GM19452 (cell line): ENCODE measurements around the gene RGS3.
"Not testable (repeated sequence)": the region's sequence is repeated elsewhere in the genome, so short reads cannot be mapped to it uniquely, and the experiment has no call there.

Experiments
- ATAC-seq: cut with Tn5 transposase; IDR thresholded peaks from one replicate; pipeline ENCODE4 v1.9.1; 2021; ENCODE audit not compliant: unreplicated experiment

The RGS3 gene

GRCh38 chr9:113486327-113486726, 22.8 kb downstream of the RGS3 start:
- no peak for ATAC-seq

- no peak for ATAC-seq
These were observed 24.5 kb downstream of the RGS3 start for GRCh38 chr9:113488071-113488470.

- ATAC-seq, result no peak
These were observed 25.0 kb downstream of the RGS3 start for GRCh38 chr9:113488490-113488889.

DNA sequence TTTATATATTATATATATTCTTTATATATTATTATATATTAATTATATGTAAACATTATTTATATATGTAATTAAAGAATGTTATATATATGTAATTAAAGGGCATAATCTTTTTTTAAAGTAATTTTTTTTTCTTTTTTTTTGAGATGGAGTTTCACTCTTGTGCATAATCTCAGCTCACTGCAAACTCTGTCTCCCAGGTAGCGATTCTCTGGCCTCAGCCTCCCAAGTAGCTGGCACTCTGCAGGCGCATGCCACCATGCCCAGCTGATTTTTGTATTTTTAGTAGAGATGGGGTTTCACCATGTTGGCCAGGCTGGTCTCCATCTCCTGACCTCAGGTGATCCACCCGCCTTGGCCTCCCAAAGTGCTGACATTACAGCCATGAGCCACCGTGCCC, 27.6 kb downstream of the RGS3 start:
- ATAC-seq, result not testable (repeated sequence)

- ATAC-seq, result no peak
These were observed 29.0 kb downstream of the RGS3 start for GRCh38 chr9:113492343-113493202.

GRCh38 chr9:113493203-113493520, 29.6 kb downstream of the RGS3 start:
- ATAC-seq, result no peak

GRCh38 chr9:113495526-113495925, 32.0 kb downstream of the RGS3 start:
- ATAC-seq, result no peak

- ATAC-seq, result no peak
These were observed 33.5 kb downstream of the RGS3 start for GRCh38 chr9:113497051-113497450.

GRCh38 chr9:113499153-113499875, 35.8 kb downstream of the RGS3 start:
- ATAC-seq, result no peak

DNA sequence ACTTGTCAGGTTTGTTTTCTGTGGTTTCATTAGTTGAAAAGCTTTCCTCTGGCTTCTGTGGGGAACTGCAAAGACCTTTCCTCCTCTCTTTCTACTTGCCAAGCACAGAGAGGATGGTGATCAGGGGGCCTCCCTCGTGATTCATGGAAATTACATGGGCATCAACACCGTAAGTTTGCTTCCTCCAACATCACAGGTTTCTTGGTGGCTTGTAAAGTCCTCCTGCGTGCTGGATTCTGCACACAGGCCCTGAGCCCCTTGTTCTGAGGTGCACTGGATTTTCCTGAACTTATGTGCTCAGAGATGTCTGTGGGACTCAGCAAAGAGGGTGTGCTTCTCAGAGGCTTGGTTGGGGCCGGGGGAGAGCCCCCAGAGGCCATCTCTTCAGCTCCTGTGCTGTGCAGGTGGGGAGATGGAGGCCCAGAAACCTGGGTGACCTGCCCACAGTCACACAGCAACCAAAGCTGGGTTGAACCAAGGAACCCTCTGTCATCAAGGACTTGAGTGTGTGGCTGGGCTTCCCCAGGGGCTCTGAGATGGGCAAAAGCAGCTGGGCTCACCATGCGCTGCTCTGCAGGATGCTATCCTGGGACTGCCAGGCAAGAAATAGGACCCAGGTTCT, 36.5 kb downstream of the RGS3 start:
- no peak for ATAC-seq

DNA sequence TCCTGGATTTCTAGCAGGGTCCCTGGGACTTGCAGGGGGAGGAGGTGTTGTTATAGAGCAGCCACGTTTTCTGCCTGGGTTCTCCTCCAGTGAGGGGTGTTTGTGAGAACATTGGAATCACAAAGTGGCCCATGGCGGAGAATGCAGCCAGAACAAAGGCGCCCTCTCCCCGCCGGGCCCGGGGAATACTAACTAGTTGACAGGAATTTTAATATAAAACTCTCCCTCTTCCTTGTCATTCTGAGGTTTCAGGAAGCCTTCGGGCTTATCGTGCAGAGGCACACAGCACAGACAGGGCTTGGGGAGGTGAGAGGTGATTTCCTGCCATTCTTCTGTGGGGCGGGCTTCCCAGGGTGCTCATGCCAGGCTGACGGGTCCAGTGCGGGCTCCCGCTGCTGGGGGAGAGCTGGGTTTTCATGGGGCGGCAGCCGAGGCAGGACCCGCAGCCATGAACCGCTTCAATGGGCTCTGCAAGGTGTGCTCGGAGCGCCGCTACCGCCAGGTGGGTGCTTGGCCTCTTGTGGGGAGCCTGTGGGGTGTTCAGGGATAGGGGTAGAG, 37.7 kb downstream of the RGS3 start:
- ATAC-seq, result no peak

GRCh38 chr9:113501852-113502251, 38.3 kb downstream of the RGS3 start:
- no peak for ATAC-seq

DNA sequence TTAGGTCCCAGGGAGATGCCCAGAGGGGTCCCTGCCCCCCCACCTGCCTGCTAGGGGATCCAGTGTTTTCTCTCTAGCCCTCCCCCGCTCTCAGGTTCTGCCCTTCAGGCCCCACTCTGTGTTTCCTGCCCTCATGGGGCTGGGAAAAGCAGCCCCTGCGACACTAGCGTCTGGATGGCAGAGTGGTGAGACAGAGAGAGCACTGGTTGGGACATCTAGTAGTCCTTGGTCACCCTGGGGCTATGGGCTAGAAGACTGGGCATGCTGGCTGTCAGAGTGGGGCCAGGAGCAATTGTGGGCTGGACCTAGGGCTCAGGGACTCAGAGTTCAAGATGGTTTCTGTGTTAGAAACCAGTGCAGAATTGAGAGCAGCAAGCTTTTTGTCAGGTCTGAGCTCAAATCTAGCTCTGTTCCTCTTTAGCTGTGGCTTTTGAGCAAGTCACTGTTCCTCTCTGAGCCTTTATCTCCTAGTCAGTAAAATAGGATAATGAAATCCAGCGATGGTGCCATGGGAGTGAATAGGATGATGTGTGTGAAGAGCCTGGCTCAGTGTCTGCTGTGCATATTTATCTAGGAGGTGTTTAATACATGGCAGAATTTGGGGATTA, 39.0 kb downstream of the RGS3 start:
- no peak for ATAC-seq

GRCh38 chr9:113503131-113503541, 39.6 kb downstream of the RGS3 start:
- no peak for ATAC-seq

- ATAC-seq, result no peak
These were observed 40.2 kb downstream of the RGS3 start for GRCh38 chr9:113503613-113504211.

- ATAC-seq, result no peak
These were observed 41.4 kb downstream of the RGS3 start for GRCh38 chr9:113504725-113505590.

DNA sequence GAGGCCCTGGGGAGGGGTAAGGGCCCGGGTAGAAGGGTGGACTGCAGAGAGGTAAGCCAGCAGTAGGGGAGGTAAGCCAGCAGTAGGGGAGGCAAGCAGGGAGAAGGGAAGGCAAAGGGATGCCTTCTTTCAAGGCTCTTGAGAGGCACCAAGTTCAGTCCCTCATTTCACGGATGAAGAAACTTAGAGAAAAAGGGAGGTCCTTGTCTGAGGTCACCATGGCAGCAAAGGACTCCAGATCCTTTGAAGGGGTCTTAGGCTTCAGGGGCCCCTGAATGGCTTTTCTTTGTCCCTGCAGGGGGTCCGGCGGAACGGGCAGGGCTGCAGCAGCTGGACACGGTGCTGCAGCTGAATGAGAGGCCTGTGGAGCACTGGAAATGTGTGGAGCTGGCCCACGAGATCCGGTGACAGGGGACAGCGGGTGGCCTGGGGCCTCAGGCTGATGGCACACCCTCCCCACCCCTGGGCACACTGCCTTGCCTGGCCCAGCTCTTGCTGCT, 42.6 kb downstream of the RGS3 start:
- ATAC-seq, result no peak

- ATAC-seq, result no peak
These were observed 43.7 kb downstream of the RGS3 start for GRCh38 chr9:113507256-113507655.

- ATAC-seq, result no peak
These were observed 44.7 kb downstream of the RGS3 start for GRCh38 chr9:113508111-113508749.
